ENCODE measurements around the gene SDR39U1. TPM values are rescaled to one million over a fixed set of nuclear protein-coding genes. Genes with fewer than 3 reads are reported as not detected.

Gene SDR39U1
- total RNA-seq, 3 donors from 2014 or later, result 43.3 to 64.1 (median 47.1) TPM

- intact Hi-C loops (cut with DNase I, micrococcal nuclease), result no loop called here
- no peak for DNase-seq
- H3K36me3 ChIP-seq (ENCODE audit: low read depth), result no peaks in the 10 kb centered on the region
- no peaks in the 10 kb centered on the region for H3K4me1 ChIP-seq (ENCODE audit: low read depth)
- no peak overlapping the region for H3K4me3 ChIP-seq
- TF ChIP-seq CTCF (IDR thresholded peaks at IDR 0.05), result no peak
- no peak for ATAC-seq
- H3K9me3 ChIP-seq, result no peaks in the 10 kb centered on the region
Observed at GRCh38 chr14:24409956-24410355, 32.6 kb downstream of the SDR39U1 start.

GRCh38 chr14:24409192-24409591 is 33.4 kb downstream of the SDR39U1 start:
- H3K4me3 ChIP-seq, result no peak overlapping the region
- intact Hi-C loops (cut with DNase I, micrococcal nuclease), result no loop called here
- H3K4me1 ChIP-seq (ENCODE audit: low read depth), result no peaks in the 10 kb centered on the region
- no peaks in the 10 kb centered on the region for H3K9me3 ChIP-seq
- no peaks in the 10 kb centered on the region for H3K36me3 ChIP-seq (ENCODE audit: low read depth)
- no peak for TF ChIP-seq CTCF (IDR thresholded peaks at IDR 0.05)
- no peak for ATAC-seq
- no peak for DNase-seq

DNA sequence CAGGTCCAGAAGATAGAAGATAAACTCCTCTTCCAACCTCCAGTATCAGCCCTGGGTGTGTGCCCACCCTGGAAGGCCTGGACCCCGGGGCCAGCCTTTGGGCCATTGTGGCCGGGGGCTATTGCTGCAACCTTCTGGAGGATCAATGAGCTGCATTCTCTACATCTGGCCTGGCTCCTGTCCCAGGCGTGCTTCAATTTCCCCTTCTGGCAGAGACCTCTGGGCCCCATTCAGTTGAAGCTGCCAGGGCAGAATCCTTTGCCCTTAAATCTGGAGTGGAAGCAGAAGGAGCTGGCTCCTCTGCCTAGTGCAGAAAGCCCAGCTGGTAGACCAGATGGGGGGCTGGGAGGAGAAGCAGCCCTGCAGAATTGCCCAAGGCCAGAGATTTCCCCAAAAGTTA is 33.8 kb downstream of the SDR39U1 start:
- Histone ChIP-seq H3K4me1 (ENCODE audit: low read depth) (no peaks in the 10 kb centered on the region), H3K9me3 (no peaks in the 10 kb centered on the region), H3K4me3 (no peak overlapping the region), H3K36me3 (ENCODE audit: low read depth) (no peaks in the 10 kb centered on the region)
- intact Hi-C loops (cut with DNase I, micrococcal nuclease), result no loop called here
- TF ChIP-seq CTCF (IDR thresholded peaks at IDR 0.05), result no peak
- ATAC-seq (no peak), DNase-seq (no peak)

DNA sequence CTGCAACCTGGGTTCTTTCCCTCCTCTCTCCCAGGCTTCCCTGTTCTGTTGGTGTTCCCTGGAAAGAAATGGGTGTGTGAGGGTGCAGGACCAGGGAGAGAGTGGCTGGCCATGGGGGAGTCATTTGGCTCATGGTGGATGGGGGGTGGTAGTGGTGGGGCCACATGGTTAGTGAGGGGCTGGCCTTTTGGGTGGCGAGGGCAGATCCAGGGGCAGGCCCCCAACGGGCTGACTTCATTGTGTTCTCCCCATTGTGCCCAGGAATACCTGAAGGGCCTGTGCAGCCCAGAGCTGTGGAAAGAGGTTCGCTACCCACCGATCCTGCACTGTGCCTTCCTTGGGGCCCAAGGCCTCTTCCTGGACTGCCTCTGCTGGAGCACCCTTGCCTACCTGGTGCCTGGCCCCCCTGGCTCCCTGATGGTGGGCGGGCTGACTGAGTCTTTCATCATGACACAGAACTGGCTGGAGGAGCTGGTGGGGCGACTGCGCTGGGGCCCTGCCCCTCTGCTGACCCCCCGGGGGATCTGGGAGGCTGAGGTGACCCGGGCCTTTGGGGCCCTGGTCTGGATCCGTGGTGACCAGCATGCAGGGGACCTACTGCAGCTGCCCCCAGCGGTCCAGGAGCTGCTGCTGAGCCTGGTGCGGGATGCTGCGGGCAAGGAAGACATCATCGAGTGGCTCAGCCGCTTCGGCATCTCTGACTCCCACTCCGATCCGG is 34.8 kb downstream of the SDR39U1 start:
- no peak overlapping the region for H3K4me3 ChIP-seq
- TF ChIP-seq CTCF (IDR thresholded peaks at IDR 0.05), result no peak
- ATAC-seq (no peak), DNase-seq (no peak)
- intact Hi-C loops (cut with DNase I, micrococcal nuclease), result no loop called here
- H3K4me1 ChIP-seq (ENCODE audit: low read depth), result no peaks in the 10 kb centered on the region
- H3K36me3 ChIP-seq (ENCODE audit: low read depth), result no peaks in the 10 kb centered on the region
- H3K9me3 ChIP-seq, result no peaks in the 10 kb centered on the region

GRCh38 chr14:24406416-24406815 is 36.2 kb downstream of the SDR39U1 start:
- H3K36me3 ChIP-seq (ENCODE audit: low read depth), result no peaks in the 10 kb centered on the region
- TF ChIP-seq CTCF (IDR thresholded peaks at IDR 0.05), result no peak
- no peaks in the 10 kb centered on the region for H3K9me3 ChIP-seq
- H3K4me1 ChIP-seq (ENCODE audit: low read depth), result peaks cover 4% of the 10 kb centered on the region
- H3K4me3 ChIP-seq, result no peak overlapping the region
- intact Hi-C loops (cut with DNase I, micrococcal nuclease), result no loop called here
- ATAC-seq (no peak), DNase-seq (no peak)

- ATAC-seq, result no peak
- no peak for DNase-seq
- Histone ChIP-seq H3K4me3 (no peak overlapping the region), H3K9me3 (no peaks in the 10 kb centered on the region), H3K4me1 (ENCODE audit: low read depth) (peaks cover 7% of the 10 kb centered on the region), H3K36me3 (ENCODE audit: low read depth) (no peaks in the 10 kb centered on the region)
- TF ChIP-seq CTCF (IDR thresholded peaks at IDR 0.05), result no peak
- intact Hi-C loops (cut with DNase I, micrococcal nuclease), result no loop called here
Observed at GRCh38 chr14:24404814-24405213, 37.8 kb downstream of the SDR39U1 start.

Data from mucosa of descending colon (tissue), 3 donors.